Psoas muscle (tissue), 8 donors: ENCODE measurements around the gene KIAA0753. TPM values are rescaled to one million over a fixed set of nuclear protein-coding genes. Genes with fewer than 3 reads are reported as not detected.
A peak's percentile ranks its signal among the peaks of the same experiment; 100 is the strongest.

Source experiments
- ATAC-seq, 4 donors: fragments of 200-7000 bp; cut with Tn5 transposase; one replicate each; pipeline ENCODE4 v1.9.1; 2020; ENCODE audit warnings: moderate library complexity in 3 of 4, mild to moderate bottlenecking in 2 of 4
- DNase-seq, 2 donors: peaks; one replicate each; pipeline ENCODE4 v3.0.0-alpha.2; 2020
- H3K27ac ChIP-seq: fragments of 200-600 bp; one replicate; pipeline ENCODE4 v1.8.0; 2022
- H3K27me3 ChIP-seq, 3 donors: fragments of 200-600 bp in 1 of 3; one replicate each; pipeline versions ENCODE4 v1.6.1 to v1.8.0; 2013 to 2022; ENCODE audit warnings: low read length in 2 of 3, mild to moderate bottlenecking in 2 of 3, moderate library complexity in 1 of 3; ENCODE audit not compliant: insufficient read depth in 3 of 3
- H3K36me3 ChIP-seq, 2 donors: fragments of 200-600 bp in 1 of 2; one replicate each; pipeline versions ENCODE4 v1.6.1 to v1.8.0; 2013 to 2022; ENCODE audit warnings: low read depth in 1 of 2, mild to moderate bottlenecking in 1 of 2, moderate library complexity in 1 of 2; ENCODE audit not compliant: insufficient read depth in 1 of 2
- H3K4me1 ChIP-seq: fragments of 200-600 bp; one replicate; pipeline ENCODE4 v1.8.0; 2022
- H3K4me3 ChIP-seq: fragments of 200-600 bp; one replicate; pipeline ENCODE4 v1.8.0; 2022; ENCODE audit warnings: mild to moderate bottlenecking
- H3K9me3 ChIP-seq: fragments of 200-600 bp; one replicate; pipeline ENCODE4 v1.8.0; 2022
- CTCF ChIP-seq: fragments of 200-600 bp; IDR thresholded peaks from one replicate; pipeline ENCODE4 v1.8.0; 2022; ENCODE audit warnings: antibody characterized with exemption
- WGBS, 3 donors: extraction: QIAGEN DNeasy Blood & Tissue Kit; methylation state at CpG; one replicate each; pipeline versions ENCODE4 v1.1.6 to v1.1.7; 2013; 5-methylcytosine and 5-hydroxymethylcytosine counted together
- intact Hi-C, 2 donors: fragments of 100-400 bp; cut with DNase I; formaldehyde crosslinking; loops; one replicate each; pipeline versions ENCODE4 v1.11.0 to v1.14.2; 2022
- polyA plus RNA-seq, 3 donors: library from polyadenylated mRNA; stranded (reverse); fragments of 200-250 nt; gene quantifications; one replicate each; pipeline ENCODE4 v1.2.3, GENCODE V29; 2013
- total RNA-seq, 4 donors: library from RNA; stranded (reverse); fragmentation: NEBNext Ultra II Directional in 2 of 4; extraction: Animal tissue kit (Norgen Biotek cat#: 25700) in 2 of 4; gene quantifications; one replicate each; pipeline versions ENCODE4 v1.2.1 to v1.2.4, GENCODE V29; 2021 to 2023
- donor health status: healthy with polysubstance abuse.
- donor health status: DM: no; HTN: no; CAD: no; lungs with moderate emphysema.
- donor health status: Bipolar disorder and iron deficiency.
- donor health status: healthy.
- donor health status: DM: yes; HTN: yes; CAD: no.
- donor health status: DM: no; HTN: no; CAD: no.
- donor health status: DM: no; HTN: no; CAD: no.
- donor health status: DM: yes; HTN: yes; CAD: no.

KIAA0753 gene
- total and polyA plus RNA-seq, 7 donors: 2.4 to 4.7 (median 3.0) TPM

- peaks cover 5 to 63% of the 10 kb centered on the region in 2 donors for H3K36me3 ChIP-seq
Observed at GRCh38 chr17:6643451-6644125, 3.1 kb upstream of the KIAA0753 start.

GRCh38 chr17:6642592-6642991 is 2.1 kb upstream of the KIAA0753 start:
- 53 to 66% (median 63%) methylated on average over 2 of the region's 2 CpGs for WGBS, 3 donors
- Histone ChIP-seq H3K27me3 (no peaks in the 10 kb centered on the region), H3K4me1 (peaks cover 13% of the 10 kb centered on the region), H3K9me3 (no peaks in the 10 kb centered on the region), H3K36me3 (peaks cover 5 to 53% of the 10 kb centered on the region in 2 donors), H3K27ac (no peak overlapping the region), H3K4me3 (no peak overlapping the region)
- no peak for DNase-seq
- TF ChIP-seq CTCF: no peak
- intact Hi-C loops: loop anchor here (10.0 kb wide), 1 partner anchor 168 kb away; no protein-coding TSS in a partner anchor
- no peak for ATAC-seq

More at GRCh38 chr17:6643451-6644125, 3.1 kb upstream of the KIAA0753 start:
- H3K27me3 ChIP-seq: no peaks in the 10 kb centered on the region
- ATAC-seq: no peak
- intact Hi-C loops: loop anchor here (10.0 kb wide), 1 partner anchor 169 kb away; no protein-coding TSS in a partner anchor
- peaks cover 13% of the 10 kb centered on the region for H3K4me1 ChIP-seq
- H3K4me3 ChIP-seq: no peak overlapping the region
- no peak for TF ChIP-seq CTCF
- H3K9me3 ChIP-seq: no peaks in the 10 kb centered on the region
- peak overlapping the region; percentile 0 for H3K27ac ChIP-seq
- DNase-seq: no peak
- 57 to 63% (median 62%) methylated on average over 5 of the region's 5 CpGs for WGBS, 3 donors

- no peaks in the 10 kb centered on the region for H3K9me3 ChIP-seq
- no peak for TF ChIP-seq CTCF
- peak overlapping the region; percentile 80 for H3K4me3 ChIP-seq
- peaks cover 5 to 40% of the 10 kb centered on the region in 2 donors for H3K36me3 ChIP-seq
- H3K27ac ChIP-seq: peak overlapping the region; percentile 82
- DNase-seq (no peak), ATAC-seq (peak in 3 of 4 donors; percentile 11 to 22 (median 20))
- WGBS, 3 donors: 2 to 3% (median 3%) methylated on average over 20 of the region's 20 CpGs
- peaks cover 13% of the 10 kb centered on the region for H3K4me1 ChIP-seq
- intact Hi-C loops: loop anchor here (10.0 kb wide), 1 partner anchor 167 kb away; no protein-coding TSS in a partner anchor
- H3K27me3 ChIP-seq: no peaks in the 10 kb centered on the region
Observed at GRCh38 chr17:6641247-6641863, 844 bp upstream of the KIAA0753 start.

GRCh38 chr17:6639586-6640535 is 650 bp downstream of the KIAA0753 start:
- peak; percentile 47 to 68 for DNase-seq
- peak overlapping the region; percentile 82 for H3K27ac ChIP-seq
- intact Hi-C loops: loop anchor here (10.0 kb wide), 1 partner anchor 165 kb away; no protein-coding TSS in a partner anchor

More at GRCh38 chr17:6639586-6640535, 650 bp downstream of the KIAA0753 start:
- Histone ChIP-seq H3K4me1 (peaks cover 13% of the 10 kb centered on the region), H3K9me3 (no peaks in the 10 kb centered on the region), H3K4me3 (peak overlapping the region; percentile 80), H3K36me3 (peaks cover 5 to 25% of the 10 kb centered on the region in 2 donors), H3K27me3 (no peaks in the 10 kb centered on the region)
- WGBS, 3 donors: 1% methylated on average over 61 to 67 of the region's 67 CpGs
- ATAC-seq: peak; percentile 28 to 60 (median 40)
- TF ChIP-seq CTCF: no peak
